Endothelial cell of umbilical vein (primary cell): ENCODE results near the gene TCEAL3. TPM values are rescaled to one million over a fixed set of nuclear protein-coding genes. Genes with fewer than 3 reads are reported as not detected.

Experiments
- BruUV-seq: library from RNA; stranded (reverse); fragments of 400-500 nt; replicated peaks from 2 replicates; lab custom pipeline; 2021; lab: Mats Ljungman, UMichigan
- CTCF ChIA-PET: fragments of 300-600, 350-600 bp; sonication (Branson Sonifier 250); formaldehyde crosslinking; loops from one replicate; lab custom pipeline; 2021; ENCODE audit warnings: antibody characterized with exemption, inconsistent platforms; lab: Charles Lee
- POLR2A ChIA-PET: fragments of 300-600, 350-600 bp; sonication (Branson Sonifier 250); formaldehyde crosslinking; loops from one replicate; lab custom pipeline; 2021; ENCODE audit warnings: antibody characterized with exemption, inconsistent platforms; lab: Charles Lee
- DNase-seq: peaks from one replicate; pipeline ENCODE4 v3.0.0-alpha.2; 2011; ENCODE audit warnings: low read depth, low spot score
- FAIRE-seq: peaks from 2 replicates; lab custom pipeline; 2011; peaks lifted over from hg19 to GRCh38; lab: Jason Lieb, UNC
- H2AFZ ChIP-seq: 2 replicates; pipeline ENCODE4 v1.6.0; 2012; ENCODE audit warnings: low read depth, low read length, control low read depth, inconsistent platforms
- H3K27ac ChIP-seq: 2 replicates; pipeline ENCODE4 v1.5.1; 2011; ENCODE audit warnings: low read depth, mild to moderate bottlenecking, control low read depth, low read length, moderate library complexity; ENCODE audit not compliant: insufficient read depth
- H3K27me3 ChIP-seq, 2 experiments: 2 replicates each; pipeline versions ENCODE4 v1.6.0 to v1.6.1; 2011; ENCODE audit warnings: low read length in 2 of 2, mixed read lengths in 1 of 2; ENCODE audit not compliant: control insufficient read depth in 2 of 2, insufficient read depth in 2 of 2
- H3K36me3 ChIP-seq, 2 experiments: 2 replicates in 1 of 2; 3 replicates in 1 of 2; pipeline ENCODE4 v1.5.1; 2011; ENCODE audit warnings: low read length in 2 of 2, mild to moderate bottlenecking in 1 of 2, moderate library complexity in 1 of 2; ENCODE audit not compliant: control insufficient read depth in 2 of 2, insufficient read depth in 2 of 2; ENCODE audit errors: extremely low read depth in 1 of 2
- H3K4me1 ChIP-seq: 3 replicates; pipeline ENCODE4 v1.5.1; 2011; ENCODE audit warnings: mild to moderate bottlenecking, low read length; ENCODE audit not compliant: control insufficient read depth, insufficient read depth; ENCODE audit errors: extremely low read depth
- H3K4me2 ChIP-seq: 2 replicates; pipeline ENCODE4 v1.6.1; 2011; ENCODE audit warnings: low read length, control low read depth, mixed read lengths; ENCODE audit not compliant: insufficient read depth
- H3K4me3 ChIP-seq, 3 experiments: fragments of 200-600 bp in 1 of 3; sonication (generic), shearing (Covaris generic) in 1 of 3; replicated peaks in 1 of 3; 2 replicates each; pipeline ENCODE4 v1.5.1; 2011 to 2016; ENCODE audit warnings: control low read depth in 3 of 3, low read length in 3 of 3, mild to moderate bottlenecking in 2 of 3, inconsistent platforms in 1 of 3, low read depth in 1 of 3, moderate library complexity in 1 of 3; ENCODE audit not compliant: insufficient read depth in 1 of 3
- H3K79me2 ChIP-seq: 2 replicates; pipeline ENCODE4 v1.6.0; 2012; ENCODE audit warnings: low read length, inconsistent platforms; ENCODE audit not compliant: control insufficient read depth, insufficient read depth
- H3K9ac ChIP-seq: replicated peaks from 2 replicates; pipeline ENCODE3; 2011; ENCODE audit warnings: low read length, control low read depth; ENCODE audit not compliant: insufficient read depth; ENCODE audit errors: extremely low read depth
- H3K9me1 ChIP-seq: replicated peaks from 3 replicates; pipeline ENCODE4 v1.6.0; 2011; ENCODE audit warnings: mild to moderate bottlenecking, low read length; ENCODE audit not compliant: control insufficient read depth, insufficient read depth; ENCODE audit errors: extremely low read depth
- H3K9me3 ChIP-seq: replicated peaks from 2 replicates; pipeline ENCODE4 v1.5.1; 2012; ENCODE audit warnings: low read length, inconsistent platforms; ENCODE audit not compliant: control insufficient read depth, insufficient read depth
- H4K20me1 ChIP-seq: replicated peaks from 2 replicates; pipeline ENCODE3; 2011; ENCODE audit warnings: mild to moderate bottlenecking, low read length; ENCODE audit not compliant: control insufficient read depth, insufficient read depth; ENCODE audit errors: extremely low read depth
- FOS ChIP-seq: IDR thresholded peaks from 2 replicates; pipeline ENCODE4 v1.6.1; 2011; ENCODE audit warnings: mild to moderate bottlenecking, low read length, moderate library complexity, borderline replicate concordance; ENCODE audit not compliant: insufficient read depth
- POLR2AphosphoS5 ChIP-seq: IDR thresholded peaks from 2 replicates; pipeline ENCODE4 v1.6.1; 2012; ENCODE audit warnings: low read depth, mild to moderate bottlenecking, control low read depth, low read length, moderate library complexity; ENCODE audit not compliant: insufficient read depth
- dilution Hi-C: fragments of 300-500 bp; cut with MboI; formaldehyde crosslinking; loops from one replicate; pipeline ENCODE4 v1.15.0; 2019; ENCODE audit warnings: low sequenced_read_pairs; ENCODE audit not compliant: extremely low pct_ligation_motif_present
- intact Hi-C: fragments of 100-400 bp; cut with micrococcal nuclease; formaldehyde crosslinking; loops from one replicate; pipeline ENCODE4 v1.10.0; 2022
- polyA plus RNA-seq, 4 experiments: library from polyadenylated mRNA; depleted of rRNA in 3 of 4; stranded (reverse) in 3 of 4; unstranded in 1 of 4; fragments of >200 nt; gene quantifications; 2 replicates each; pipeline versions ENCODE4 v1.2.1 to v1.2.3, GENCODE V29; 2011 to 2012; ENCODE audit warnings: missing spikeins in 1 of 4
- total RNA-seq: library from RNA; stranded (reverse); gene quantifications from 2 replicates; pipeline ENCODE4 v1.2.3, GENCODE V29; 2021
- TF ChIP-seq, protein P1 (sequence below): IDR thresholded peaks from 2 replicates; pipeline ENCODE4 v1.6.1; 2011; ENCODE audit not compliant: insufficient read depth, insufficient read length

The TCEAL3 gene
- total and polyA plus RNA-seq, 2 donors (not counting 3 experiments of a cell fraction or from before 2014, with no cell fraction given): 8.9 to 23.7 TPM

DNA sequence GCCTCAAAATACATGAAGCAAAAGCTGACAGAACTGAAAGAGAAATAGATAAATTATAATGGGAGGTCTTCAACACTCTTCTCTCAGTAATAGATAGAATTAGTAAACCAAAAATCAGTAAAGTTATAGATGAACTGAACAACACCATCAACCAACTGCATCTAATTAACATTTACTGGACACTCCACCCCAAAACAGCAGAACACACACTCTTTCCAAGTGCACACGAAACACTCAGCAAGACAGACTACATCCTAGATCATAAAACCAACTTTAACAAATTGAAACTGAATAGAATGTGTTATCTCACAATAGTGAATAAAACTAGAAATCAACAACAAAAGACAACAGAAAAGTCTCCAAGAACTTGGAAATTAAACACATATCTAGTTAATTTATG, 47.5 kb upstream of the TCEAL3 start:
- no peak for TF ChIP-seq POLR2AphosphoS5
- intact Hi-C loops: no loop called here
- Histone ChIP-seq H3K9ac (no peak overlapping the region), H3K4me3 (no peak overlapping the region), H3K36me3 (no peaks in the 10 kb centered on the region), H3K4me1 (peaks cover 5% of the 10 kb centered on the region), H3K27ac (no peak overlapping the region), H4K20me1 (no peaks in the 10 kb centered on the region), H3K9me1 (no peaks in the 10 kb centered on the region), H3K27me3 (no peaks in the 10 kb centered on the region), H3K4me2 (no peak overlapping the region), H2AFZ (no peak overlapping the region), H3K79me2 (no peaks in the 10 kb centered on the region), H3K9me3 (no peaks in the 10 kb centered on the region)
- CTCF ChIA-PET: interaction anchor here (1.9 kb wide), 1 partner anchor 70 kb away, joined by 4 read pairs; no protein-coding TSS in a partner anchor
- dilution Hi-C loops: no loop called here
- FAIRE-seq (no peak), DNase-seq (no peak)
- no TSS peak for BruUV-seq
- POLR2A ChIA-PET: interaction anchor here (0.6 kb wide), 1 partner anchor 25 kb away, joined by 3 read pairs; no protein-coding TSS in a partner anchor

GRCh38 chrX:103562801-103563200, 45.0 kb upstream of the TCEAL3 start:
- dilution Hi-C loops: no loop called here
- FAIRE-seq: no peak

More at GRCh38 chrX:103562801-103563200, 45.0 kb upstream of the TCEAL3 start:
- ChIA-PET CTCF (interaction anchor here (0.7 to 1.1 kb wide), 2 partner anchors 30 to 67 kb away, joined by 3 read pairs; no protein-coding TSS in a partner anchor), POLR2A (no interaction called here)
- no peaks in the 10 kb centered on the region for H3K27me3 ChIP-seq
- no peaks in the 10 kb centered on the region for H4K20me1 ChIP-seq
- H3K79me2 ChIP-seq: no peaks in the 10 kb centered on the region
- peak; percentile 22 for TF ChIP-seq FOS
- TF ChIP-seq, protein P1, sequence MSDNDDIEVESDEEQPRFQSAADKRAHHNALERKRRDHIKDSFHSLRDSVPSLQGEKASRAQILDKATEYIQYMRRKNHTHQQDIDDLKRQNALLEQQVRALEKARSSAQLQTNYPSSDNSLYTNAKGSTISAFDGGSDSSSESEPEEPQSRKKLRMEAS: no peak
- no peaks in the 10 kb centered on the region for H3K9me1 ChIP-seq
- H2AFZ ChIP-seq: no peak overlapping the region
- peaks cover 5% of the 10 kb centered on the region for H3K4me1 ChIP-seq
- no peaks in the 10 kb centered on the region for H3K9me3 ChIP-seq
- H3K27ac ChIP-seq: no peak overlapping the region
- H3K36me3 ChIP-seq: no peaks in the 10 kb centered on the region
- no peak overlapping the region for H3K9ac ChIP-seq
- H3K4me3 ChIP-seq: no peak overlapping the region
- peak; percentile 1 for DNase-seq
- intact Hi-C loops: no loop called here
- BruUV-seq: no TSS peak
- H3K4me2 ChIP-seq: no peak overlapping the region
